HEK293 (cell line): ENCODE data around the gene DLG2.

Experiments
- ZNF324 ChIP-seq: fragments of 450-650 bp; formaldehyde crosslinking; IDR thresholded peaks from 2 replicates; pipeline ENCODE4 v1.5.1; 2016; ENCODE audit warnings: missing biosample characterization, missing genetic modification characterization
- TF ChIP-seq, protein P1 (sequence below): fragments of 450-650 bp; formaldehyde crosslinking; IDR thresholded peaks from 2 replicates; pipeline ENCODE4 v1.5.1; 2016; ENCODE audit warnings: missing biosample characterization, missing genetic modification characterization

DNA sequence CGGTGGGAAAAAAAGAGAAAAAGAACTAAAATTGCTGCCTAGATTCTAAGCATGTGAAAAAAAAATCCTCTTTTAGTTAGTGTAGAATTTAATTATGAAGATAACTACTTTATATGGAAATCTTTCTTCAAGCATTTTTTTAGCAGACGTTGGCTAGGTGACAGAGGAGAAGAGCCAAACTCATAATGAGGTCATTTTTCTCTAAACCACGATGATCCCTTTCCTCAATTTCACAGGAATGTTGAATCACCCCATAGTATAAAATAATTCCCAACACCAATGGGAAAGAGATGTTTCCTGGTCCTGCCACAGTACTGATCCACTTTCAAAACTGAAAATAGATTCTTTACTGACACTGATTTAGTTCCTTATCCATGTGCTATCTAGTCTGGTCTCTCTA is 319.8 kb downstream of the DLG2 start:
- TF ChIP-seq, protein P1, sequence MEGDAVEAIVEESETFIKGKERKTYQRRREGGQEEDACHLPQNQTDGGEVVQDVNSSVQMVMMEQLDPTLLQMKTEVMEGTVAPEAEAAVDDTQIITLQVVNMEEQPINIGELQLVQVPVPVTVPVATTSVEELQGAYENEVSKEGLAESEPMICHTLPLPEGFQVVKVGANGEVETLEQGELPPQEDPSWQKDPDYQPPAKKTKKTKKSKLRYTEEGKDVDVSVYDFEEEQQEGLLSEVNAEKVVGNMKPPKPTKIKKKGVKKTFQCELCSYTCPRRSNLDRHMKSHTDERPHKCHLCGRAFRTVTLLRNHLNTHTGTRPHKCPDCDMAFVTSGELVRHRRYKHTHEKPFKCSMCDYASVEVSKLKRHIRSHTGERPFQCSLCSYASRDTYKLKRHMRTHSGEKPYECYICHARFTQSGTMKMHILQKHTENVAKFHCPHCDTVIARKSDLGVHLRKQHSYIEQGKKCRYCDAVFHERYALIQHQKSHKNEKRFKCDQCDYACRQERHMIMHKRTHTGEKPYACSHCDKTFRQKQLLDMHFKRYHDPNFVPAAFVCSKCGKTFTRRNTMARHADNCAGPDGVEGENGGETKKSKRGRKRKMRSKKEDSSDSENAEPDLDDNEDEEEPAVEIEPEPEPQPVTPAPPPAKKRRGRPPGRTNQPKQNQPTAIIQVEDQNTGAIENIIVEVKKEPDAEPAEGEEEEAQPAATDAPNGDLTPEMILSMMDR (tag by site-specific recombination), result no peak
- TF ChIP-seq ZNF324 (tag by site-specific recombination), result no peak
